MM.1S (cell line): ENCODE data around the gene CERS1.

ENCODE experiments used
- DNase-seq: peaks from one replicate; pipeline ENCODE4 v3.0.0-alpha.2; 2015
- H2AFZ ChIP-seq: fragments of 300-600 bp; sonication (generic); 2 replicates; pipeline ENCODE4 v1.6.0; 2016; ENCODE audit warnings: antibody characterized with exemption, low read length
- H3F3A ChIP-seq: fragments of 300-600 bp; sonication (generic); 2 replicates; pipeline ENCODE4 v1.6.1; 2016; ENCODE audit warnings: mild to moderate bottlenecking, antibody characterized with exemption, low read length, moderate library complexity, mixed read lengths; ENCODE audit not compliant: insufficient read depth
- H3K27ac ChIP-seq: fragments of 300-600 bp; sonication (generic); 2 replicates; pipeline ENCODE4 v1.5.1; 2016; ENCODE audit warnings: mild to moderate bottlenecking, low read length
- H3K27me3 ChIP-seq: fragments of 300-600 bp; sonication (generic); replicated peaks from 2 replicates; pipeline ENCODE4 v1.6.0; 2016; ENCODE audit warnings: low read length; ENCODE audit not compliant: insufficient read depth
- H3K36me3 ChIP-seq: fragments of 300-600 bp; sonication (generic); replicated peaks from 2 replicates; pipeline ENCODE4 v1.6.1; 2016; ENCODE audit warnings: mild to moderate bottlenecking, low read length, mixed read lengths; ENCODE audit not compliant: insufficient read depth
- H3K4me1 ChIP-seq: fragments of 300-600 bp; sonication (generic); 2 replicates; pipeline ENCODE4 v1.6.1; 2016; ENCODE audit warnings: low read length, mixed read lengths
- H3K4me2 ChIP-seq: fragments of 300-600 bp; sonication (generic); 2 replicates; pipeline ENCODE4 v1.6.0; 2016; ENCODE audit warnings: low read depth, low read length
- H3K4me3 ChIP-seq: fragments of 300-600 bp; sonication (generic); 2 replicates; pipeline ENCODE4 v1.5.1; 2016; ENCODE audit warnings: low read length, mixed read lengths
- H3K79me2 ChIP-seq: fragments of 300-600 bp; sonication (generic); 2 replicates; pipeline ENCODE4 v1.6.1; 2016; ENCODE audit warnings: mixed run types, low read length, mixed read lengths
- H3K9ac ChIP-seq: fragments of 300-600 bp; sonication (generic); 2 replicates; pipeline ENCODE4 v1.6.1; 2016; ENCODE audit warnings: low read length, mixed read lengths
- H3K9me2 ChIP-seq: fragments of 300-600 bp; sonication (generic); replicated peaks from 2 replicates; pipeline ENCODE4 v1.6.1; 2016; ENCODE audit warnings: mild to moderate bottlenecking, low read length, mixed read lengths; ENCODE audit not compliant: insufficient read depth
- H3K9me3 ChIP-seq: fragments of 300-600 bp; sonication (generic); replicated peaks from 2 replicates; pipeline ENCODE4 v1.6.1; 2016; ENCODE audit warnings: mild to moderate bottlenecking, low read length, mixed read lengths; ENCODE audit not compliant: insufficient read depth
- H4K20me1 ChIP-seq: fragments of 300-600 bp; sonication (generic); 2 replicates; pipeline ENCODE4 v1.6.1; 2016; ENCODE audit warnings: mild to moderate bottlenecking, low read length, moderate library complexity, mixed read lengths; ENCODE audit not compliant: insufficient read depth
- CTCF ChIP-seq: fragments of 300-600 bp; sonication (generic); IDR thresholded peaks from 2 replicates; pipeline ENCODE4 v1.5.1; 2016; ENCODE audit warnings: antibody characterized with exemption, low read length, mixed read lengths
- EZH2 ChIP-seq: fragments of 300-600 bp; sonication (generic); optimal IDR thresholded peaks from 2 replicates; pipeline ENCODE3; 2017; ENCODE audit warnings: low read depth, mild to moderate bottlenecking, antibody characterized with exemption, low read length, mixed read lengths
- EZH2phosphoT487 ChIP-seq: fragments of 300-600 bp; sonication (generic); IDR thresholded peaks from 2 replicates; pipeline ENCODE4 v1.6.1; 2018; ENCODE audit warnings: antibody characterized with exemption, low read length

The CERS1 gene

GRCh38 chr19:18939922-18940768, 44.2 kb upstream of the CERS1 start:
- Histone ChIP-seq H3K27me3 (no peaks in the 10 kb centered on the region), H3F3A (peaks cover 13% of the 10 kb centered on the region), H3K9me3 (no peaks in the 10 kb centered on the region), H3K79me2 (peaks cover 35% of the 10 kb centered on the region), H4K20me1 (no peaks in the 10 kb centered on the region), H3K4me3 (peak overlapping the region; percentile 85), H2AFZ (peak overlapping the region; percentile 72), H3K4me2 (peak overlapping the region; percentile 94), H3K9ac (peak overlapping the region; percentile 77), H3K4me1 (peaks cover 37% of the 10 kb centered on the region), H3K27ac (peak overlapping the region; percentile 18; the same call in 1 of the 2 replicates), H3K36me3 (no peaks in the 10 kb centered on the region), H3K9me2 (no peaks in the 10 kb centered on the region)
- no peak for DNase-seq
- TF ChIP-seq EZH2phosphoT487 = no peak
- no peak for TF ChIP-seq CTCF
- TF ChIP-seq EZH2 = no peak

GRCh38 chr19:18939163-18939562, 43.2 kb upstream of the CERS1 start:
- no peaks in the 10 kb centered on the region for H3K27me3 ChIP-seq
- H3K4me1 ChIP-seq = peaks cover 29% of the 10 kb centered on the region
- no peaks in the 10 kb centered on the region for H3K36me3 ChIP-seq
- no peak overlapping the region for H3K9ac ChIP-seq
- TF ChIP-seq EZH2 = no peak
- no peak for TF ChIP-seq CTCF
- TF ChIP-seq EZH2phosphoT487 = no peak
- H3K9me2 ChIP-seq = no peaks in the 10 kb centered on the region
- no peak for DNase-seq
- peak overlapping the region; percentile 94; the same call in 1 of the 2 replicates for H3K4me2 ChIP-seq
- no peaks in the 10 kb centered on the region for H3K9me3 ChIP-seq
- peaks cover 36% of the 10 kb centered on the region for H3K79me2 ChIP-seq
- H2AFZ ChIP-seq = no peak overlapping the region
- no peak overlapping the region for H3K4me3 ChIP-seq
- H3F3A ChIP-seq = peaks cover 7% of the 10 kb centered on the region
- no peaks in the 10 kb centered on the region for H4K20me1 ChIP-seq
- H3K27ac ChIP-seq = no peak overlapping the region

- no peak for TF ChIP-seq EZH2phosphoT487
- TF ChIP-seq CTCF = no peak
- no peak for TF ChIP-seq EZH2
- Histone ChIP-seq H3K79me2 (peaks cover 10% of the 10 kb centered on the region; the same call in 1 of the 2 replicates), H3K27me3 (no peaks in the 10 kb centered on the region), H3K36me3 (no peaks in the 10 kb centered on the region), H3K4me1 (no peaks in the 10 kb centered on the region), H4K20me1 (no peaks in the 10 kb centered on the region), H3K4me2 (no peak overlapping the region), H3K9me3 (no peaks in the 10 kb centered on the region), H3K4me3 (no peak overlapping the region), H3K9me2 (no peaks in the 10 kb centered on the region), H2AFZ (no peak overlapping the region), H3F3A (peaks cover 7% of the 10 kb centered on the region; the same call in 1 of the 2 replicates), H3K27ac (no peak overlapping the region), H3K9ac (no peak overlapping the region)
- DNase-seq = no peak
Measured at GRCh38 chr19:18933297-18933696, 37.3 kb upstream of the CERS1 start.
